NCI-H1694 (cell line): ENCODE data around the gene SPART.
"Not testable (repeated sequence)": the region's sequence is repeated elsewhere in the genome, so short reads cannot be mapped to it uniquely, and the experiment has no call there.

ENCODE experiments used
- DNase-seq: peaks from one replicate; lab custom pipeline; 2025; lab: John Stamatoyannopoulos, UW

SPART gene

DNA sequence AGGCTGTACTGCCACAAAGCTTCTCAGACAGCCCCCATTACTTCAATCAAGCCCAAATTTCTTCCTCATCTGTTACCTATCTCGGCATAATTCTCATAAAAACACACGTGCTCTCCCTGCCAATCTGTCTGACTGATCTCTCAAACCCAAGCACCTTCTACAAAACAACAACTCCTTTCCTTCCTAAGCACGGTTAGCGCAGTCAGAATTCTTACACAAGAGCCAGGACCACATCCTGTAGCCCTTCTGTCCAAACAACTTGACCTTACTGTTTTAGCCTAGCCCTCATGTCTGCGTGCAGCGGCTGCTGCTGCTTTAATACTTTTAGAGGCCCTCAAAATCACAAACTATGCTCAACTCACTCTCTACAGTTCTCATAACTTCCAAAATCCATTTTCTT lies 26.4 kb downstream of the SPART start:
- DNase-seq: not testable (repeated sequence)

GRCh38 chr13:36313047-36313969 lies 32.9 kb downstream of the SPART start:
- no peak for DNase-seq

GRCh38 chr13:36310417-36311108 lies 35.6 kb downstream of the SPART start:
- DNase-seq: no peak

DNA sequence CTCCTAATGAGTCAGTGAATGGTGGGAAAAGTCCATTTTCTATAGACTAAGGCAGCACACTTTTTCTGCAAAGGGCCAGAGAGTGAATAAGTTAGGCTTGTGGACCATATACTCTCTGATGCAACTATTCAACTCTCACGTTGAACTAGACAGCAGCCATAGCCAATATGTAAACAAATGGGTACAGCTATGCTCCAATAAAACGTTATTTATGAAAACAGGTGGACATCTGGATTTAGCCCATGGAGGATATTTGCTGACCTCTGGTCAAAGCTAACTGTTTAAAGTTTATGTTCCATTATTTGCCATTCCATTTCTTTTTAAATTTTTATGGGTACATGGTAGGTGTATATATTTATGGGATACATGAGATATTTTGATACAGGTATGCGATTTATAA lies 43.9 kb downstream of the SPART start:
- DNase-seq: no peak

DNA sequence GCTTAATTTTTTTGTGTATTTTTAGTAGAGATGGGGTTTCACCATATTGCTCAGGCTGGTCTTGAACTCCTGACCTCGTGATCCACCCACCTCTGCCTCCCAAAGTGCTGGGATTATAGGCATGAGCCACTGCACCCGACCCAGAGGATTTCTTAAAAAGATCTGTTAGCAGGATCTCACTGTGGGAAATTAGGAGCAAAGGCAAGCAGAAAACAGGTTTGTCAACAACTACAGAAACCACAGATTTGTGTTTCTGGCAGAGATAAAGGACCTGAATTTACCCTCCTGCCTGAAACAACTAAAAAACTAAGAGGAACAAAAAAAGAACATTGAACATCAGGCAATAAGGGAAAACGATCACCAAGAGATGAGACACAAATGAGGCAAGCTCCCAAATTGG lies 46.7 kb downstream of the SPART start:
- not testable (repeated sequence) for DNase-seq

GRCh38 chr13:36298535-36299068 lies 47.6 kb downstream of the SPART start:
- DNase-seq: no peak

- no peak for DNase-seq
Measured at GRCh38 chr13:36297366-36298338, 48.5 kb downstream of the SPART start, which contains the start of gene CCDC169. TSS of gene CCDC169 (minus strand) at chr13:36297814. CDS start at chr13:36297719, 95 bp downstream.

GRCh38 chr13:36294096-36294495 lies 52.1 kb downstream of the SPART start:
- no peak for DNase-seq

DNA sequence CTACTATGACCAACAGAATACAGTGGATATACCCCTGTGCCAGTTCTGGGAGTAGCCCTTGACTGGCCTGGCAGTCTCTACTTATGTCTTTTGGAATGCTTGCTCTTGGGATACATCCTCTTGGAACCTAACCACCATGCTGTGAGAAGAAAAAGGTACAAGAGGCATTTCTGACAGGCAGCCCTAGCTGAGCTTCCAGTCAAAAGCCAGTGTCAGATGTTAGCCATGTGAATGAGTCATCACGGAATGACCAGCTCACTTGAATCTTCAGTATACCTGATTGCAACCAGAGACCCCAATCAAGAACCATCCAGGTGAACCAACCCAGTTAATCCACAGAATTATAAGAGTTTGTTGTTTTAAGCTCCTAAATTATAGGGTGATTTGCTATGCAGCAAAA lies 52.7 kb downstream of the SPART start:
- no peak for DNase-seq

DNA sequence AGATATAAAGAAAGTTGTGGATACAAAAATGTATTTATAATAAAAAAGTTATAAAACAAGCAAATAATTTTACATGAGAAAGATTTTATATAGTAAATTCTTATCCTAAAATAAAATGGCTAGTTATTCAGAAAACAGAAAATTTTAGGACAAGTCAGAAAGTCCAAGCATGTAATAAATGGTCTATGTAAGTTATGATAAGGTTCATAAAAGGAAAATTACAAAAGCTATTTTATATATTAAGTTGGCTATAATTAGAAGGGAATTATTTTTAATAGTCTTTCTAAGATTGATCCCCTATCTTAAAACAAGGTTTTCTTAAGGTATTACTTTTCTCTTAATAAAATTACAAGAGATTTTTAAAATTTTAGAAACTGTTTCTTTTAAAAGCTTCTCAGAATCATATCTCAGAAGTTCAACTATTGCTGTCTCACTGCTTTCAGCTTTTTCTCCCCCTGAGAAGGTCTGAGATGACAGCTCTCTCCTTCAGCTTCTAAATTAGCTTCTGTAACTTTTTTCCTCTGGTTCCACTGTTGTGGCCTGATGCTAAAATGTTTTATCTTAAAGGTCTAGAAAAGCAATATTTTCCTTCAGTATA lies 57.3 kb downstream of the SPART start:
- DNase-seq: no peak

DNA sequence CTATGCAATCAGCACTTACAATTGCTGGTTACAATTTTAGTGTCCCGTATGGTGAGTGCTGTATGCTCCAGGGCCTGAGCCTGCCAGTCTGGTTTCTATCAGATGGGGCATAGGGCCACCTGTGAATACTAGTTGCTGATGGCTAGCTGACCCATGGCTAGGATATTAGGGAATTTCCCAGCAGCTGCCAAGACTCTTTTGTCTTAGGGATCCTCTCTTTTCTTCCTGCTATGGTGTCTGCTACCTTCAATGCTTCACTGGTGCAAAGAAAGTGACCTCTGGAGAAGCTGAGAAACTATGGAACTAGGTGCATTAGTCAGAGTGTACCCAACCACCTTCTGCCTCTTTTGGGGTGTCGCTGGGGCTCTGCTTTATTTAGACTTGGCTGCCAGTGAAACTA lies 60.2 kb downstream of the SPART start:
- DNase-seq: no peak

GRCh38 chr13:36282821-36283432 lies 63.3 kb downstream of the SPART start:
- DNase-seq: no peak

- peak; percentile 75 for DNase-seq
Measured at GRCh38 chr13:36275190-36276002, 70.8 kb downstream of the SPART start.

- no peak for DNase-seq
Measured at GRCh38 chr13:36273431-36273830, 72.8 kb downstream of the SPART start.

- DNase-seq: no peak
Measured at GRCh38 chr13:36261976-36262375, 84.2 kb downstream of the SPART start.

GRCh38 chr13:36261011-36261410 lies 85.2 kb downstream of the SPART start:
- no peak for DNase-seq

GRCh38 chr13:36259361-36260137 lies 86.6 kb downstream of the SPART start:
- DNase-seq: no peak

DNA sequence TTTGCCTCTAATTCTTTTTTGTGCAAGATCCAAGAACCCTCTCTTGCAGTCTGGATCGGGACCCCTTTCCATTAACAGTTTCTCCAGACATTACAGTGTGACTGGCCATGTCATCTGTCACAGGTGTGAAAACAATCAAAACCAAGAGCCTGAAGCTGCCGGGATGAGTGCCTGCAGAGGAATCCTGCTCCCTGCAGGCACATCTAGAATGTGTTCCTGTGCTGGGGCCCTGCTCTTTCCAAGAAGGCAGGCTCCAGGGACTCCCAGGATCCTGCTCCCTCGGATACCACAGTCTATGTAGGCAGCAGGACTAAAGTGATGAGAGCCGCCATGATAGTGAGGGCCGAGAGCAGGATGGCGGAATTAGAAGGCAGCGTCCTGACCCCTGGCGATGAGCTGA lies 87.4 kb downstream of the SPART start:
- DNase-seq: no peak
